ENCODE data around the gene CADM1. TPM values are rescaled to one million over a fixed set of nuclear protein-coding genes. Genes with fewer than 3 reads are reported as not detected.

The CADM1 gene
- total and polyA plus RNA-seq, 10 of the 15 experiments (the other 5 are each of a cell fraction or from before 2014, with no cell fraction given) = 0.03 to 0.48 (median 0.15) TPM; not detected in 3

- ChIA-PET POLR2A (no interaction called here), RAD21 (ENCODE audit: unreplicated experiment) (no interaction called here), CTCF (no interaction called here), SMC1A (ENCODE audit: uncharacterized antibody, unreplicated experiment) (interaction anchor here (1.5 kb wide), 1 partner anchor 19 kb away, joined by 4 read pairs; no protein-coding TSS in a partner anchor)
- no peak for TF ChIP-seq POLR2AphosphoS2 (IDR thresholded peaks at IDR 0.05; ENCODE audit: low read depth, low read length)
- H2AFZ ChIP-seq (ENCODE audit: control insufficient read depth, low read depth, low read length) = no peak overlapping the region
- in situ Hi-C loops (cut with MboI) (no loop called here), intact Hi-C loops (cut with micrococcal nuclease; ENCODE audit: unreplicated experiment) (no loop called here)
- no peak overlapping the region for H3K4me3 ChIP-seq
- H3K4me1 ChIP-seq (ENCODE audit: control insufficient read depth, insufficient read depth, low read length) = peaks cover 4% of the 10 kb centered on the region
- no peaks in the 10 kb centered on the region for H4K20me1 ChIP-seq (ENCODE audit: control insufficient read depth, insufficient read depth)
- H3K9ac ChIP-seq (ENCODE audit: control insufficient read depth, insufficient read depth, low read length) = no peak overlapping the region
- FAIRE-seq (no peak), DNase-seq (ENCODE audit: low read depth, low spot score) (no peak), ATAC-seq (no peak)
- H3K4me2 ChIP-seq (ENCODE audit: control insufficient read depth, insufficient read depth) = no peak overlapping the region
- 55% methylated on average over 4 of the region's 4 CpGs for WGBS (ENCODE audit: insufficient coverage, insufficient replicate concordance, low lambda C conversion rate, missing lambda C conversion rate)
- peaks cover 0 to 5% of the 10 kb centered on the region in 2 experiments; a peak in 2 of 4 replicates for H3K27me3 ChIP-seq (replicated peaks in 1 of 2; ENCODE audit: control insufficient read depth in 2 of 2, insufficient read depth in 2 of 2, low read length in 1 of 2)
- BruUV-seq (replicated peaks) = no TSS peak
- H3K79me2 ChIP-seq (ENCODE audit: control insufficient read depth, insufficient read depth, low read length) = no peaks in the 10 kb centered on the region
- H3K9me3 ChIP-seq (replicated peaks; ENCODE audit: control insufficient read depth, insufficient read depth, low read length) = no peaks in the 10 kb centered on the region
- H3K36me3 ChIP-seq (ENCODE audit: control insufficient read depth in 2 of 2, insufficient read depth in 2 of 2, low read length in 1 of 2) = no peaks in the 10 kb centered on the region
- no peak overlapping the region for H3K27ac ChIP-seq (ENCODE audit: control insufficient read depth, insufficient read depth)
Observed at GRCh38 chr11:115251126-115251525, 253.1 kb downstream of the CADM1 start.

GRCh38 chr11:115249061-115249578 is 255.1 kb downstream of the CADM1 start:
- FAIRE-seq (no peak), ATAC-seq (no peak), DNase-seq (ENCODE audit: low read depth, low spot score) (no peak)
- ChIA-PET RAD21 (ENCODE audit: unreplicated experiment) (no interaction called here), SMC1A (ENCODE audit: uncharacterized antibody, unreplicated experiment) (no interaction called here), POLR2A (no interaction called here), CTCF (no interaction called here)
- peaks cover 0 to 5% of the 10 kb centered on the region in 2 experiments; a peak in 2 of 4 replicates for H3K27me3 ChIP-seq (replicated peaks in 1 of 2; ENCODE audit: control insufficient read depth in 2 of 2, insufficient read depth in 2 of 2, low read length in 1 of 2)
- no peaks in the 10 kb centered on the region for H3K4me1 ChIP-seq (ENCODE audit: control insufficient read depth, insufficient read depth, low read length)
- intact Hi-C loops (cut with micrococcal nuclease; ENCODE audit: unreplicated experiment) (no loop called here), in situ Hi-C loops (cut with MboI) (no loop called here)
- no peak overlapping the region for H3K4me2 ChIP-seq (ENCODE audit: control insufficient read depth, insufficient read depth)
- no peaks in the 10 kb centered on the region for H3K9me3 ChIP-seq (replicated peaks; ENCODE audit: control insufficient read depth, insufficient read depth, low read length)
- no peak overlapping the region for H2AFZ ChIP-seq (ENCODE audit: control insufficient read depth, low read depth, low read length)
- no peaks in the 10 kb centered on the region for H3K36me3 ChIP-seq (ENCODE audit: control insufficient read depth in 2 of 2, insufficient read depth in 2 of 2, low read length in 1 of 2)
- H3K27ac ChIP-seq (ENCODE audit: control insufficient read depth, insufficient read depth) = no peak overlapping the region
- H4K20me1 ChIP-seq (ENCODE audit: control insufficient read depth, insufficient read depth) = no peaks in the 10 kb centered on the region
- no TSS peak for BruUV-seq (replicated peaks)
- H3K79me2 ChIP-seq (ENCODE audit: control insufficient read depth, insufficient read depth, low read length) = no peaks in the 10 kb centered on the region
- H3K9ac ChIP-seq (ENCODE audit: control insufficient read depth, insufficient read depth, low read length) = no peak overlapping the region
- WGBS (ENCODE audit: insufficient coverage, insufficient replicate concordance, low lambda C conversion rate, missing lambda C conversion rate) = 43% methylated on average over 4 of the region's 4 CpGs
- TF ChIP-seq CREB1 (IDR thresholded peaks at IDR 0.05; ENCODE audit: low read depth) (no peak), EZH2 (IDR thresholded peaks at IDR 0.05; ENCODE audit: borderline replicate concordance, control insufficient read depth, low read depth, low read length) (no peak), HDGF (IDR thresholded peaks at IDR 0.05) (no peak), MAX (IDR thresholded peaks at IDR 0.05; ENCODE audit: low read depth, low read length) (no peak), ELK1 (IDR thresholded peaks at IDR 0.05; ENCODE audit: low read depth, low read length) (no peak), EP300 (IDR thresholded peaks at IDR 0.05; ENCODE audit: borderline replicate concordance in 1 of 2, control insufficient read depth in 1 of 2, low read depth in 2 of 2, low read length in 2 of 2) (no peak), CHD2 (IDR thresholded peaks at IDR 0.05; ENCODE audit: borderline replicate concordance, low read depth, low read length) (no peak), IRF4 (IDR thresholded peaks at IDR 0.05; ENCODE audit: low read depth, low read length) (no peak), RCOR1 (conservative IDR thresholded peaks at IDR 0.05; ENCODE audit: low read depth, low read length) (no peak), ESRRA (IDR thresholded peaks at IDR 0.05; ENCODE audit: low read length) (no peak), IKZF2 (IDR thresholded peaks at IDR 0.05) (no peak), ASH2L (IDR thresholded peaks at IDR 0.05; ENCODE audit: borderline replicate concordance, low read depth) (no peak), RBBP5 (conservative IDR thresholded peaks at IDR 0.05) (no peak), MYB (IDR thresholded peaks at IDR 0.05; ENCODE audit: borderline replicate concordance, low read depth, low read length) (no peak), PML (IDR thresholded peaks at IDR 0.05; ENCODE audit: low read length) (no peak), ZNF24 (IDR thresholded peaks at IDR 0.05) (no peak)
- no peak overlapping the region for H3K4me3 ChIP-seq
